HG02943 (cell line): ENCODE measurements around the gene ATRN.
"Not testable (repeated sequence)": the region's sequence is repeated elsewhere in the genome, so short reads cannot be mapped to it uniquely, and the experiment has no call there.

Source experiments
- ATAC-seq: cut with Tn5 transposase; IDR thresholded peaks from one replicate; pipeline ENCODE4 v1.9.1; 2021; ENCODE audit warnings: mild to moderate bottlenecking, low read depth, moderate library complexity; ENCODE audit not compliant: unreplicated experiment

Gene ATRN

GRCh38 chr20:3514012-3514642, 43.3 kb downstream of the ATRN start:
- ATAC-seq, result no peak

GRCh38 chr20:3515379-3516170, 44.8 kb downstream of the ATRN start:
- ATAC-seq, result no peak

DNA sequence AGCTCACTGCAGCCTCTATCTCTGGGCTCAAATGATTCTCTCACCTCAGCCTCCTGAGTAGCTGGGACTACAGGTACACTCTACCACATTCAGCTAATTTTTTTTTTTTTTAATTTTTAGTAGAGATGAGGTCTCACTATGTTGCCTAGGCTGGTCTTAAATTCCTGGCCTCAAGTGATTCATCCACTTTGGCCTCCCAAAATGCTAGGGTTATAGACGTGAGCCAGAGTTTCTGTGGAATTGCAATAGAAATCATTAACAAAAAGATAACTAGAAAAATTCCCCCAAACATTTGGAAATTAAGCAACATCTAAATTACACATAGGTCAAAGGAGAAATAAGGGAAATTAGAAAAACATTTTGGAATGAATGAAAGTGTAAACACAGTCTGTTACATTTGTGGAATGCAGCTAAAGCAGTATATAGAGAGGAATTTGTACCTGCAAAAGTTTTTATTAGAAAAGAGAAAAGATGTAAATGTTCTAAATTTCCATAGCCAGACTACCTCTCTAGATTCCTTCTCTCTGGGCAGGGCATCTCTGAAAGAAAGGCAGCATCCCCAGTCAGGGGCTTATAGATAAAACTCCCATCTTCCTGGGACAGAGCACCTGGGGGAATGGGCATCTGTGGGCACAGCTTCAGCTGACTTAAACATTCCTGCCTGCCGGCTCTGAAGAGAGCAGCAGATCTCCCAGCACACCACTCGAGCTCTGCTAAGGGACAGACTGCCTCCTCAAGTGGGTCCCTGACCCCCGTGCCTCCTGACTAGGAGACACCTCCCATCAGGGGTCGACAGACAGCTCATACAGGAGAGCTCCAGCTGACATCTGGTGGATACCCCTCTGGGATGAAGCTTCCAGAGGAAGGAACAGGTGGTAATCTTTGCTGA, 51.3 kb downstream of the ATRN start:
- ATAC-seq, result no peak

- not testable (repeated sequence) for ATAC-seq
These were observed 53.9 kb downstream of the ATRN start for GRCh38 chr20:3524696-3525095.

DNA sequence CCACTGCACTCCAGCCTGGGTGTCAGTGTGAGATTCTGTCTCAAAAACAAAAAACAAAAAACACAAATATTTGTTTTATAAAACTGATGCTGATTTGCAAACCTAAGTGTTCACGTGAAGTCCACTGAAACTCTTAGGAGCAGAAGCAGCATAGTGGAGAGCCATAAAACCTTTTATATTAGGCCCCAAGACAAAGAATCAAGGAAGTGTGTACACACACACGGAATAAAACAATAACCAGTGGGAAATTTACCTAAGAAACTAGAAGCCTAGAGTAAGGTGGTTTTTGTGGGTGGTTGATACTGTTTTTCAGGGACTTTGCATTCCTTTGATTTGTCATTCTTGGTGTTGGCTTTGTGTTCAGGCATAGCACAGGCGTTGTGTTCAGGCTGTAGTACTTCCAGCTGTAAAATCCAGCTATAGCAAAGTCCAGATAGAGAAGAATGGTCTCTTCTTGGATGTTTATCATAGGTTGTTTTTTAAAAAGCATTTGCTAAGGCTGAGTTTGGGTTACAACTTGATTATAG, 61.3 kb downstream of the ATRN start:
- ATAC-seq, result no peak

GRCh38 chr20:3537733-3538132, 66.9 kb downstream of the ATRN start:
- ATAC-seq, result not testable (repeated sequence)

GRCh38 chr20:3539311-3540107, 68.7 kb downstream of the ATRN start:
- no peak for ATAC-seq

DNA sequence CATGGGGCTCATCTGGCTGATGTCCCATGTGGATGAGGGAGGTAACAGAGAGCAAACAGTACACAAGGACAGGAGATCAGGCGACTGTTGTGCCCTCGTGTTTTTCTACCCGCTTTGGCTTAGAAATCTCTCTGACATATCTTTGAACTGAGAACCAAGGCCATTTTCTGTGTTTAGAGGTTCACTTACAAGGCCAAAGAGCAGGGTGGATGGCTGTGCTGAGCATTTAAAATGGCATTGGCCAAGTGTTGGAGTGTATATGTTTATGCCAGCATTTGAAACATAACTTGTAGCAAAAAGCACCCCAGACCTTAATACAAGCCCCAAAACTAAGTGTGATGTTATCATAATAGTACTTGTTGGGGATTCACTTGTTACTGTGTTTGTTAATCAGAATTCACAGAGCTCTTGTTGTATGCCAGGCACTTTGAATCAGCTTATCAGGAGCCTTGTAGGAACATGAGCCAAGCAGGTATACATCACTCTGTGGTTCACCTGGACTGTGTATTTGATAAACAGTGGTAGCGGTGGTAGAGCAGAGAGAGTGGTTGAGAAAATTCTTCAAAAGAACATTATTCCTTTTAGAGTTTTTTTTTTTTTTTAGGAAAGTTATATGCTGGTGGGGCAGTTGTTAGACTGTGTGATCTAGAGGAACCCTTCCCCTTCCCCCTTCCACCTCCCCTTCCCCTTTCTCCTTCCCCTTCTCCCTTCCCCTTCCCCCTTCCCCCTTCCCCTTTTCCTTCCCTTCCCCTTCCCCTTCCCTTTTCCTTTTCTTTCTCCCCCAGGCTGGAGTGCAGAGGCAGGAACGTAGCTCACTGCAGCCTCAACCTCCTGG, 71.3 kb downstream of the ATRN start:
- no peak for ATAC-seq

DNA sequence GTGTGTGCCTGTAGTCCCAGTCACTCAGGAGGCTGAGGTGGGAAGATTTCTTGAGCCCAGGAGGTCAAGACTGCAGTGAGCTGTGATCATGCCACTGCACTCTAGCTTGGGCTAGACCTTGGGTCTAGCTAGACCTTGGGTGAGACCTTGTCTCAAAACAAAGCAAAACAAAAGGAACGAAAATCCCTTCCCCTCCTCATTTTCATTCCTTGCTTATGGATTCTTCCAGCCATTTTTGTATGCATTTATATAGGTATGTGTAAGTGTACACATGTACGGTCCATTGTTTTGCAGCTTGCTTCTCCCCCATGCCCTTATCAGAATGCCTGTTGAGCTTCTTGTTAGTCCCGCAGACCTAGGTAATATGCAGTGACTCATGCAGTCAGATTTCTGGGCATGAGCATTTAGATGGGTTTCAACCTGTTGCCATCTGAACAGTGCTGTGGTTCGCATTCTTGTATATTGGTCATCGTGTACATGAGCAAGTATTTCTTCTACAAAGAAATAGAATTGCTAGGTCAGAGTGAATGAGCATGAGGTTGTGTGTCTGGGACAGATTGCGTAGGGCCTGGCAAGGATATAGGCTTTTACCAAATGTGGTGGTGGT, 73.2 kb downstream of the ATRN start:
- ATAC-seq, result no peak

- no peak for ATAC-seq
These were observed 74.6 kb downstream of the ATRN start for GRCh38 chr20:3545401-3545925.

- ATAC-seq, result no peak
These were observed 77.1 kb downstream of the ATRN start for GRCh38 chr20:3547906-3548305.

DNA sequence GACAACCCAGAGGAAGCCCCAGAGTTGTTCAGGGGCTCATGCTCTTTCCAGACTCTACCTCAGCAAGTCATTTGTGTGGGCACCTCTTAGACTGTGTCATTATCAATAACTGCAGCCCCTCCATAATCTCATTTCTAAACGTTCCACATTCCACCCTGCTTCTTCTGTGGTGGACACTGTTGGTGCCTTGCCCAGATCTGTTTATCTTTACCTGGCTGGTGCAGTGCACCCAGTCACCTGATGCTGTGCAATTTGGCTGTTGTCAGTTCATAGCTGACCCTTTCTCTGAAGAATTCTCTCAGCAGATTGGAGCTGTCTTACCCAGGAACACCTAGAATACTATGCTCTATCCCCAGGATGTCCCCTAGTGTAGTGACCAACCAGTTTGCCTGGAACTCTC, 80.0 kb downstream of the ATRN start:
- ATAC-seq, result no peak

DNA sequence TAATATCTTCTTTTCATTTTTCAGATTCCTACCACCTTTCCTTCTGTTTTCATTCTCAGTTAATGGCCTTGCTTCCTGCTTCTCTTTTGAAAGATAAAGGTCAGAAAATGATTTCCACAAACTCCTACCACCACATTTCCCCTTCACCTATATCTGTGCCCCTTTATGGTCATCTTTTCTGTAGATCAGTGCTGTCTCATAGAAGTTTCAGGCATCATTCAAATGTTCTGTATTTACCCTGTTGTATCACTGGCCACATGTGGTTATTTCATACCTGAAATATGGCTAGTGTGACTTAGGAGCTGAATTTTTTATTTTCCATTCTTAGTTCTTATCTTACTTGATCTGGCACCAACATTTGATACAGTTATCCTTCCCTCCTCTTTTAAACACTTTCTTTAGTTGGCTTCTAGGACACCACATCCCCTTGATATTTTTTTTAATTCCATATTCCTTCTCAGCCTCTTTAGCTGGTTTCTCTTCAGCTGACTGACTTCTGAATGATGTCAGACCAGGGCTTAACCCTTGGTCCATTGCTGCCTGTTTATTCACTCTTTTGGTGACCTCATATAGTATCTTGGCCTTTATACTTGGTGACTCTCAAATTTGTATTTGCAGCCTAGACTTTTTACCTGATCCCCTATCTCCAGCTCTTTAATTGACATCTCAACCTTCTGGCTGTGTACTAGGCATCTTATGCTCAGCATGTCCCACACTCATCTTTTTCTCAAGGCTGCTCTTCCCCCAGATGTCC, 81.0 kb downstream of the ATRN start:
- ATAC-seq, result no peak

DNA sequence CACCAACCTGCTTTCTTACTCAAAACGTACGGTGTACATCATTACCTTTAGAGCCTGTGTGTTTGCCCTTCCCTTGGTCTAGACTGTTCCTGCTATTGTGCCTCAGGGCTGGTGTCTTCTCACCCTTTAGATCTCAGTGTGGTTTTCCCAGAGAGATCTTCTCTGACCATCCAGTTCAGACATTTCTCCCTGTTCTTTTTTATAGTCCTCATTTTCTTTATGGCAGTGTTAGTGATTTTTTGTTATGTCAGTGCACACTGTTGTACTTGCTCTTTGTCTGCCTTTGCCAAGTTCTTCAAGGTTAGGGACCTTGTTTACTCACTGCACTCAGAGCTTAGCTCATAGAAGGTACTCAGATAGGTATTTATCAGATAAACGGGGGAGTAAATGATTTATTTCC, 82.8 kb downstream of the ATRN start:
- no peak for ATAC-seq

DNA sequence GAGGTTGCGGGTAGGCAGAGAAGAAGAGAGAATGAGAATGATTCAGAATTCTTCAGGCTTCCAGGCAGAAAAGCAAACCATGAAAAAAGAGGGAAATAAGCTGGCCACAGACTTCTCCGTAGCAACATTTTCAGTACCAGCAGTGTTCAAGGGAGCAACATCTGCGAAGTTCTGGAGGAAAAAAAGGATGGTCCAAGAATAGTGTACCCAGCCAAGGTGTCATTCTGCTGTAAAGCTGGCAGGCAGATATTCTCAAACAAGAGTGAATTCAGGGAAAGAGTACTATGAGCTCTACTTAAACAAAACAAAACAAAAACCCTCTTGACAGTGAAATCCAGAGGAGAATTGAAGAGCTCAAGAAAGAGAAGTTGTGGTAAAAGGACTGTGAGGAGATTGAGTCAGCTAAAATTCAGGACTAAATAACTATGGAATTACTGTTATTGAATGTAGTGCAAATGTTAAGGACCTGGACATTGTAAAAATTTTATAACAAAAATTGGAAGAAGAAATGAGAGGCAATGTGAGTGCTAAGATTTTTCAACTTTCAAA, 86.5 kb downstream of the ATRN start:
- no peak for ATAC-seq

DNA sequence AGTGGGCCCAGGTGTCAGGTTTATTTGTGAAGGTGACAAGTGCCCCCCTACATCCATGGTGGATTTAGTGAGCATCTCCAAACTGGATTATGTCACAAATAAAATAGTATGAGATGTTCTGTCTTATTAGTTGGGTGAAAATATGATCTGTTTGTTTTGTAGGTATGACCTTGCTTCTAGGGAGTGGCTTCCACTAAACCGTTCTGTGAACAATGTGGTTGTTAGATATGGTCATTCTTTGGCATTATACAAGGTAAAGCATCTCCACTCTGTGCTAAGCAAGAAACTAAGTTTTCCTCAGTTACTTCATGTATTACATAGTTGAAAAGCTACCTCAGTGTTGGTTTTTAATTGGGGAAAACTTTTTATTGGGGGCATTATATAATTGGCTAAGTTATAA, 88.4 kb downstream of the ATRN start:
- ATAC-seq, result no peak

GRCh38 chr20:3559637-3560036, 88.8 kb downstream of the ATRN start:
- ATAC-seq, result no peak

DNA sequence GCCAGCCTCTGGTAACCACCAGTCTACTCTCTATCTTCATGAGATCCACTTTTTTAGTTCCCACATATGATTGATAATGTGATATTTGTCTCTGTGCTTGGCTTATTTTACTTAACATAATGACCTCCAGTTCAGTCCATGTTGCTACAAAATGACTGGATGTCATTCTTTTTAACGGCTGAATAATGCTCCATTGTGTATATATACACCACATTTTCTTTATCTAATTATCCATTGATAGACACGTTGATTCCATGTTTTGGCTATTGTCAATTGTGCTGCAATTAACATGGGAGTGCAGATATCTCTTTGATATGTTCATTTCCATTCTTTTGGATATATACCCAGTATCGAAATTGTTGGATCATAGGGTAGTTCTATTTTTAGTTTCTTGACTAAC, 89.3 kb downstream of the ATRN start:
- ATAC-seq, result no peak
